GM12875 (cell line): ENCODE measurements around the gene ABCC11.

ENCODE experiments used
- H3K4me3 ChIP-seq: one replicate; pipeline ENCODE4 v1.5.1; 2011; ENCODE audit warnings: low read depth, low read length, control low read depth
- TF ChIP-seq, protein P1 (sequence below): IDR thresholded peaks from 2 replicates; pipeline ENCODE4 v1.5.1; 2011; ENCODE audit warnings: low read depth, mild to moderate bottlenecking, control low read depth, inconsistent platforms, low read length, moderate library complexity, borderline replicate concordance; ENCODE audit not compliant: insufficient read depth

ABCC11 gene

DNA sequence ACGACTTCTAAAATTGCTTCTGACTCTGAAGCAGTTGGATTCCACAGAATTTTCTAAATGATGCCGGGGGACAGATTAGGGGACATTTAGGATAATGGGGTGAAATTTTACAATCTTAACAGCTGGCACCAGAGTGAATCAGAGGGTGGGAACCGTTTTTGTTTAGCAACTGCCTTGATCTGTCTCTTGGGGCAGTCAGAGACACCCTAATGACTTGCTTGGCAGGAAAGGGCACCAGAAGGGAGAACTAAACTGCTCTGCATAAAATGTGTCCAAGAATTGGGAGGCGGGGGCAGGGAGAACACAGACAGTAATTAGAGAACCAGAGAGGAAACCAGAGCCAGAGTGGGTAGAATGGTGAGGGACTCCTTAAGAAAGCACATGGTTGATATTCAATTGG, 85.4 kb downstream of the ABCC11 start:
- TF ChIP-seq, protein P1, sequence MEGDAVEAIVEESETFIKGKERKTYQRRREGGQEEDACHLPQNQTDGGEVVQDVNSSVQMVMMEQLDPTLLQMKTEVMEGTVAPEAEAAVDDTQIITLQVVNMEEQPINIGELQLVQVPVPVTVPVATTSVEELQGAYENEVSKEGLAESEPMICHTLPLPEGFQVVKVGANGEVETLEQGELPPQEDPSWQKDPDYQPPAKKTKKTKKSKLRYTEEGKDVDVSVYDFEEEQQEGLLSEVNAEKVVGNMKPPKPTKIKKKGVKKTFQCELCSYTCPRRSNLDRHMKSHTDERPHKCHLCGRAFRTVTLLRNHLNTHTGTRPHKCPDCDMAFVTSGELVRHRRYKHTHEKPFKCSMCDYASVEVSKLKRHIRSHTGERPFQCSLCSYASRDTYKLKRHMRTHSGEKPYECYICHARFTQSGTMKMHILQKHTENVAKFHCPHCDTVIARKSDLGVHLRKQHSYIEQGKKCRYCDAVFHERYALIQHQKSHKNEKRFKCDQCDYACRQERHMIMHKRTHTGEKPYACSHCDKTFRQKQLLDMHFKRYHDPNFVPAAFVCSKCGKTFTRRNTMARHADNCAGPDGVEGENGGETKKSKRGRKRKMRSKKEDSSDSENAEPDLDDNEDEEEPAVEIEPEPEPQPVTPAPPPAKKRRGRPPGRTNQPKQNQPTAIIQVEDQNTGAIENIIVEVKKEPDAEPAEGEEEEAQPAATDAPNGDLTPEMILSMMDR, result no peak
- H3K4me3 ChIP-seq, result no peak overlapping the region

DNA sequence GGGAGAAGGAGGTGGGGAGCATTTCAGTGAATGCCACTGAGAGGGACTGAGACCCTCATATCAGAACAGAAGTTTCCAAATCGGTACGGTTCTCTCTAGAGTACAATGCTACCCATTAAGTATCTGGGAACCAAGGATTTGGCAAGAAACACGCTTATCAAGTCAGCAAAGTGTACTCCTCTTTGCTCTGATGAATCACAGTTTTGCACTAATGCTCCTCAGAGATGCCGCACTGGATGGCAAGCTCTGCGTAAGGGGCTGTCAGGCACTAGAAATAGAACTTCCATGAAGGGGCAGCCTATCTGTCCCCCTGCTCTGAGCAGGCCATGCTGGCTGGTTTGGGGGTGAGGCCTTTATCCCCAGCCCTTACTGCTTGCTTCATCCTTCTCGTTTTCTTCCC, 86.8 kb downstream of the ABCC11 start:
- TF ChIP-seq, protein P1, result no peak
- H3K4me3 ChIP-seq, result no peak overlapping the region

DNA sequence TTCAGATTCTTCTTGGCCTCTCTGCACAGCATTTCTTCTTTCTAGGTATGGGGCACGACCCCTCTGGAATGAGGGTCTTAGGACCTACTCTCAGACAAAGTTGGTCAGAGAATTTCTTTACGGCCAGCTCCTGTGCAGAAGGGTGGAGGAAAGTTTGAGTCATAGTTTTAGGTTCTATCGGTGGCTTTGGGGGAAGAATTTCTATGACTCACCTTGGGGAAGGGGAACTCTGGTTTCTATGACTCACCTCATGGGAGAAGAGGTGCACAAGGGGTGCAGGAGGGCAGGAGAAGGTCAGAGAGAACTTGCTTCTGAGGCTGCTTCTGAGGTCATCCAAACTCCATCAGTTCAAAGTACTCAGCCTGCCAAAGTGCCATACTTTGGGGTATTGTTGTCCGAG, 89.0 kb downstream of the ABCC11 start:
- TF ChIP-seq, protein P1, result no peak
- no peak overlapping the region for H3K4me3 ChIP-seq

DNA sequence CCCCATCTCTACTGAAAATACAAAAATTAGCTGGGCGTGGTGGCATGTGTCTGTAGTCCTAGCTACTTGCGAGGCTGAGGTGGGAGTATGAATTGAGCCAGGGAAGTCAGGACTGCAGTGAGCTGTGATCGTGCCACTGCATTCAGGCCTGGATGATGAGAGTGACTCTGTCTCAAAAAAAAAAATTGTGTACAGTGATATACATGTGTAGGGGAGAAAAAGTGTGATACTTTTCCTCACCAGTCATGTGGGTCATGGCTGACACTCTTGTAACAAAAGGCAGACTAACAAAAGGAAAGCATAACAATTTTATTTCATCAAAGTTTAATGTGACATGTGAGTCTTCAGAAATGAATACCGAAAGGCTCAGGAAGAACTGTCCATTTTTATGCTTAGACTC, 89.5 kb downstream of the ABCC11 start:
- no peak overlapping the region for H3K4me3 ChIP-seq
- TF ChIP-seq, protein P1, result no peak

DNA sequence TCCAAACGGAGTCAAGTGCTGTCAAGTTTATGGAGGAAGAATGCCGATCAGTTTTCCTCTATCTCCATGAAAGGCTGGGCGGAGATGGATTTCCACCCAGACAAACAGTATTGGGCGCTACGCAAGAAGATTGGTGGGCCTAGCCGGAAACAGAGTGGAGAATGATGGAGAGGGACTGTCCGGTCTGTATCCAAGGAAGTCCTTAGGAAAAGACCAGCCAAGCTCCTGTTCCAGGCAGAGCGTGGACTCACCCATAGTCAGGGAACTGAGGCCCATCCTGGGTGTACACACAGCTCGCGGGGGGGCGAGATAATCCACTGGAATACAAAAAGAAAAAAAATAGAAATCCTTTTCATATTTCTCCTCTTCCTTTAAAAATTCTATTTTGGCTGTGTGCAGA, 90.0 kb downstream of the ABCC11 start:
- TF ChIP-seq, protein P1, result no peak
- no peak overlapping the region for H3K4me3 ChIP-seq

DNA sequence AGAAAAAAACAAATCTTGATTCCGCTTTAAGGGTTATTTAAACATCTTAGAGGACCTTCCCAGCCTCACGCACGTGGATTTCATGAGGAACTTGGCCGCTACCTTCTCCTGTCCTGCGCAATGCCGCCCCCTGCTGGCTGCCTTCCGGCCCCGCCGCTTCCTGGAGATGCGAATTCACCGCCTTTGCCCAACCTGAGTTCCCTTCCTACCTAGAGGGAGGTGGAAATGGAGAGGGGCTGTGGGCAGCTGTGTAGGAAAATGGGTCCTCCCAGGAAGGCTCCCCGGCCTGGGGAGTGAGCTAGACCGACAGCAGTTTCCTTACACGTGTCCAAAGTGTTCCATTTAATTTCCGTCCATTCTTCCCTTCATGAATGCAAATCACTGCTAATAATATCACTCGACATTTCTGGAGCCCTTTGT, 90.5 kb downstream of the ABCC11 start:
- H3K4me3 ChIP-seq, result no peak overlapping the region
- TF ChIP-seq, protein P1, result peak; percentile 94

DNA sequence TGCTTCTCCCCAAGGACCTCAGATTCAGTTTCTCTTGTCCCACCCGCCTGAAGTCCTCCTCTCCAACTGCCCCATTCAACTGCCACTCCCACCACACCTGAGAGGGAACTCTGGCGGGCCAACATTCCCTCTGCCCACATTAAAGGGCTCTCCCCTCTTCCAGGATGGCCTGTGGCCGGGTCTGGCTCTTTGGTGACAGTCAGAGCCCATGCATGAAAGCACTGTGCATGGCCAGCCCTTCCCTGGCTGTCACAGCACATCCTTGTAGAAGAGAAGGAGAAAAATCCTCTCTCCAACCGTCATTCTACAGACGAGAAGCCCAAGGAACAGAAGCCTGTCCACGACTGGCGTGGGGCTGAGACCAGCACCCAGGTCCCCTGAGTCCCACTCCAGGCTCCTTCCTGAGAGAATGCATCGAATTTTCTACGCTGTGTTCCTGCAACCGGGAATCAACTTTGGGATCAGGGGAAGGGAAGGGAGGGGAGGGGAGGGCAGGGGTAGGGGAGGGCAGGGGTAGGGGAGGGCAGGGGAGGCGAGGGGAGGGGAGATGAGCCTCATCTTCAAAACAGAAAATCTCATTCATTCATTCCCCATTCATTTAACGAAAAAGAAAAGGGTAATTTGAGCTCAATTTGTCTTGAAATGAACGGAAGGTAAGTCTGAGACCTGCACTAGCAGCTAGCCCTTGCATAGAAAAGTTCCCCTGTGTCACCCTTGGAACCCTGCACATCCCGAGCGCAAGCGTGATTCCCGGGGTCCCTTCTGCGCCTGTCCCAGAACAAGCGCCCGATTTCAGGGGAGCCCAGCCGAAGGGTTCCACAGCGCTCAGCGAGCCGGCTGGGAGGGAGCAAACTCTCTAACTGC, 91.2 kb downstream of the ABCC11 start, which contains the start of gene ABCC12:
Gene ABCC12, minus strand, starts transcription at position 68 of the 864 bp plus-strand sequence. CDS start 9,569 bp downstream, outside the sequence.
- H3K4me3 ChIP-seq, result no peak within 1 kb of the TSS
- TF ChIP-seq, protein P1, result no peak
